MG63 (cell line): ENCODE results near the gene XBP1. TPM values are rescaled to one million over a fixed set of nuclear protein-coding genes. Genes with fewer than 3 reads are reported as not detected.
A peak's percentile ranks its signal among the peaks of the same experiment; 100 is the strongest.
"Not testable (repeated sequence)": the region's sequence is repeated elsewhere in the genome, so short reads cannot be mapped to it uniquely, and the experiment has no call there.

Experiments
- DNase-seq: peaks from one replicate; pipeline ENCODE4 v3.0.0-alpha.2; 2020
- H3K27me3 ChIP-seq: fragments of 250-450 bp; sonication (Bioruptor Pico); 2 replicates; pipeline ENCODE4 v1.5.1; 2020; ENCODE audit warnings: mild to moderate bottlenecking, moderate library complexity
- H3K36me3 ChIP-seq: fragments of 250-450 bp; sonication (Bioruptor Pico); 2 replicates; pipeline ENCODE4 v1.5.1; 2020; ENCODE audit warnings: mild to moderate bottlenecking, moderate library complexity
- H3K4me3 ChIP-seq: fragments of 250-450 bp; sonication (Bioruptor Pico); 2 replicates; pipeline ENCODE4 v1.5.1; 2020; ENCODE audit warnings: mild to moderate bottlenecking, moderate library complexity
- H3K9me3 ChIP-seq: fragments of 250-450 bp; sonication (Bioruptor Pico); 2 replicates; pipeline ENCODE4 v1.5.1; 2020; ENCODE audit warnings: mild to moderate bottlenecking, moderate library complexity
- total RNA-seq: library from RNA; depleted of rRNA; stranded (reverse); fragments of >200 nt; shearing (Covaris generic); gene quantifications from 2 replicates; pipeline ENCODE4 v1.2.3, GENCODE V29; 2014; ENCODE audit warnings: low replicate concordance; rRNA removed

Gene XBP1
- total RNA-seq: 222 and 245 TPM in 2 replicates

DNA sequence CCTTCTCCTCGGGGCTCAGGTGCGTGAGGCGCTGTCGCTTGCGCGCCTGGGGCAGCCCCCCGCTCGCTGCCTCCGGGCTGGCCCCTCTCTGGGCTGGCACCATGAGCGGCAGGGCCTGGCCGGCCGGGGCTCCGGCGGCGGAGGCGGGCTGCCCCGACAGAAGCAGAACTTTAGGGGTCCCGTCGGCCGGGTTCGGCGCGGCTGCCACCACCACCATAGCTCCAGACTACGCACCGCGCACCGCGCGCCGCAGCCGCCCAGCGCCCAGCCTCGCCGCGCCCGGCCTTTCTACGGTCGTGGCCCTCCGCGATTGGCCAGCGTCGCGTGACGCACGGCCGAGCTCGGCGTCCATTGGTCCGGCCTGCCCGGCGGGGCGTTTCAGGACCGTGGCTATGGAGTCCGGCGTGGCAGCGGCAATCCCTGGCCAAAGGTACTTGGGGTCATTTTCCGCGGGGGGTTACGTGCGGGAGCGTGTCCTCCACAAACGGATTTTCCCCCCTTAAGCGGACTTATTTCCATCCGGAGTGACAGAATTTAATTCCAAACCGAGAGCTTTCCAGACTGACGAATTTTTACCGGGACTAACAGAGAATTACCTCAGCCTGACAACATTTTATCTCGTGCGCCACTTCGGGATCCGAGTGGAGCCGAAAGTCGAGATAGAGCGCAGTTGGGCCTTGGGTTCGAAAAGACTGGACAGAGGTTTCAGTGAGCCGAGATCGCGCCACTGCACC lies at the start of gene XBP1:
TSS of gene XBP1 (minus strand) at position 262 of the 734 bp plus-strand sequence.
- no peaks in the 10 kb centered on the region for H3K27me3 ChIP-seq
- no peaks in the 10 kb centered on the region for H3K9me3 ChIP-seq
- peaks cover 45% of the 10 kb centered on the region for H3K36me3 ChIP-seq
- DNase-seq: peak; percentile 94
- peak within 1 kb of the TSS; percentile 90 for H3K4me3 ChIP-seq

DNA sequence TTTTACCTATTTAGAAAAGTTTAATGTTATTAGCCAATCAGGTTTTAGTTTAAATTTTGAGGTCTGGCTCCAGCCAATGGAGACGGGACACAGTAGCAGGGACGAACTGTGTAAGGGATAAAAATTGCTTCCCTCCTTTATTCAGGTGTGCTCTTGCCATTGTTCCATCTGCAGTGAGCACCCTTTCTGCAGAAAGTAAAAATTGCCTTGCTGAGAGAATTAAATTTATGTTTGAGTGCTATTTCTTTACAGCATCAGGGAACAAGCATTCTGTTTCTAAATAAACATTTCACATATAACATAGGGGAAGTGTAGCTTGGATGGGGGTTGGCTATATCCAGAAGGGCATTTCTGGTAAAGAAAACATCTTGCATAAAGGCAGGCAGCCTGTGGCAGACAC lies 46.6 kb upstream of the XBP1 start:
- no peaks in the 10 kb centered on the region for H3K27me3 ChIP-seq
- H3K4me3 ChIP-seq: no peak overlapping the region

DNA sequence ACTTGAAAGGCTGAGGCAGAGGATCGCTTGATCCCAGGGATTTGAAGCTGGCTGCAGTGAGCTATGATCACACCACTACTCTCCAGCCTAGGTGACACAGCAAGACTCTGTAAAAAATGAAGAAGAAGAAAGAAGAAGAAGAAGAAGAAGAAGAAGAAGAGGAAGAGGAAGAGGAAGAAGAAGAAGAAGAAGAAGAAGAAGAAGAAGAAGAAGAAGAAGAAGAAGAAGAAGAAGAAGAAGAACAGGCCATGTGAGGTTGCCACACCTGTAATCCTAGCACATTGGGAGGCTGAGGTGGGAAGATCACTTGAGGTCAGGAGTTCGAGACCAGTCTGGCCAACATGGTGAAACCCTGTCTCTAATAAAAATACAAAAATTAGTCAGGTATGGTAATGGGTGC lies 43.9 kb upstream of the XBP1 start:
- DNase-seq, H3K36me3 ChIP-seq, H3K9me3 ChIP-seq, H3K4me3 ChIP-seq, H3K27me3 ChIP-seq: not testable (repeated sequence)

More for the DNA sequence above, 46.6 kb upstream of the XBP1 start:
- DNase-seq: no peak
- Histone ChIP-seq H3K9me3 (no peaks in the 10 kb centered on the region; the same call in 1 of the 2 replicates), H3K36me3 (no peaks in the 10 kb centered on the region)

DNA sequence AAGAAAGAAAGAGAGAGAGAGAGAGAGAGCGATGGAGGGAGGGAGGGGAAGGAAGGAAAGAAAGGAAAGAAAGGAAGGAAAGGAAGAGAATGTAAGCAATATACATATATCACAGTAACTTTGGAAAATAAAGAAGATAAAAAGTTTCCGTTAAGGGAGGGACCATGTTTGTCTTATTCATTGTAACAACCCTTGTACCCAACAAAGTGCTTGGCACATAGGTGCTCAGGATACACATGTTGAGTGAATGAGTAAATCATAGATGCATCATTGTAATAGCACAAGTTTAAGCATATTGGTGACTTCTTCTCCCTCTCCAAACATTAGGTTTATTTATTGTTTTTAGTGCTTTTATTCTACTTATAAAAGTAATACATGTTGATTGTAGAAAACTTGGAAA lies 43.3 kb upstream of the XBP1 start:
- Histone ChIP-seq H3K27me3 (no peaks in the 10 kb centered on the region), H3K4me3 (no peak overlapping the region), H3K36me3 (no peaks in the 10 kb centered on the region), H3K9me3 (no peaks in the 10 kb centered on the region; the same call in 1 of the 2 replicates)
- DNase-seq: no peak

DNA sequence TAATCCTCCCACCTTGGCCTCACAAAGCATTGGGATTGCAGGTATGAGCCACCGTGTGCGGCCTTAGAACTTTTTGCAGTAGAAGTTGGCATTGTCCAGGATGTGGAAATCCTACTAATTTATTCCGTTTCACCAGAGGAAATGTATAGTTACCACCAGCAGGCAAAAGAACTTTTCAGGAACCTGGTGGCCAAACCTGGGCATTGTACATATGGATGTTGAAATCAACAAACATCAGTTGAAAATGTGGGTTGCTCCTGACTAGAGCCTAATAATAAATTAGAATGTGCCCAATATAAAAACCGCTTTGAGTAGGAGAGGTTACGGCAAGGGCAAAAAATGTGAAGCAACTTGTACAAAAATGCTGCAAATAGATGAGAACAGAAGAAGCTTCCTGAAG lies 40.7 kb upstream of the XBP1 start:
- H3K4me3 ChIP-seq: no peak overlapping the region
- H3K9me3 ChIP-seq: no peaks in the 10 kb centered on the region
- no peaks in the 10 kb centered on the region for H3K27me3 ChIP-seq
- no peaks in the 10 kb centered on the region for H3K36me3 ChIP-seq
- DNase-seq: no peak

DNA sequence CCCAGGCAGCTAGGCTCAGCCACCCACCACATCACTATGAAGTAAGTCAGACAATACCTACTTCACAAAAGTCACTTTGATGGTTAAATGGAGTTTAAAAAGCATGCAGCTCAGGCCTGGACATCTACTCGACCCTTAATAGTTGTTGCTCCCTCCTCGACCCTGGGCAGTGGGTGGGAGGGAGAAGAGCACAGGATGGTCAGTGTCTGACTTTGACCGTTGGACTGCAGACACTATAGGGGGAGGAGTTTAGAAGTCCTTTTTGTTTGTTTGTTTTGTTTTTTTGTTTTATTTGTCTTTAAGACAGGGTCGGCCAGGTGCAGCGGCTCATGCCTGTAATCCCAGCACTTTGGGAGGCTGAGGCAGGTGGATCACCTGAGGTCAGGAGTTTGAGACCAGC lies 38.6 kb upstream of the XBP1 start:
- Histone ChIP-seq H3K9me3 (no peaks in the 10 kb centered on the region), H3K4me3 (no peak overlapping the region), H3K27me3 (no peaks in the 10 kb centered on the region), H3K36me3 (no peaks in the 10 kb centered on the region)
- no peak for DNase-seq

DNA sequence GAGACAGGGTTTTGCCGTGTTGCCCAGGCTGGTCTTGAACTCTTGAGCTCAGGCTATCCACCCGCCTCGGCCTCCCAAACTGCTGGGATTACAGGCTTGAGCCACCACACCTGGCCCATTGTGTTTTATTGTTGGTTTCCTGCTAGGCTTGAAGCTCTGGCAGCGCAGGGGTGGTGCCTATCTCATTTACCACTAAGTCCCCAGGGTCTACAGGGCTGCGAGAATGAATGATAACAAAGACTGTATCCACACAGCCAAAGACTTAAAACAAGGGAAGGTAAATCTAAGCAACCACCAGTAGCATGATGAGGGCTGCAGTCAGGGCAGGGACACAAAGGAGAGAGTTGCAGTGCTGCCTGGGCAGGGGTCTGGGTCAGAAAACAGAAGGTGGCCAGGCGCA lies 37.3 kb upstream of the XBP1 start:
- H3K27me3 ChIP-seq: no peaks in the 10 kb centered on the region
- no peak for DNase-seq
- no peaks in the 10 kb centered on the region for H3K36me3 ChIP-seq
- no peak overlapping the region for H3K4me3 ChIP-seq
- H3K9me3 ChIP-seq: no peaks in the 10 kb centered on the region

DNA sequence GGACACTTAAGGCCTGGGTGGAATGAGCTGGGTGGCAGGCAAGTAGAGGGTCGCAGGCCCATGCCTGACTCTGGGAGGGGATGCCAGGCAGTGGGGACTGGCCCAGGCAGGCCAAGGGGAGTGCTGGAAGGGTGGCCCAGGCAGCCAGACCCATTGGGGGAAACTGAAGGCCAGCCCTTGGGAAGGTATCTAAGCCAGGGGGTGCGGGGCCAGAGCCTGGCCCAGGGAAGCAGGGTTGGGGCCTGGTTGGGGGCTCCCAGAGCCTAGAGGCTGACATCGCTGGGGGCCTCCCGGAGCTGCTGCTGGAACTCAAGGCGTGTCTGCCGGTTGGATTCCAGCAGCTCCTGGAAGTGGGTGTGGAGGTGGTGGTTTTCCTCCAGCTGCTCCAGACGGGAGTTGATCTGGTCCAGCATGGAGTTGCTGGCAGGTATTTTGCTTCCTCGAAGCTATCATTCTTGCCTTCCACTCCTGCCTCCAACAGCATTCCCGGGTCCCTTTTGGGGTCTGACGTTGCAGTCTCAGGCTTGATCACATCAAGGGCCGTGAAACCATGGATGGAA lies 35.3 kb upstream of the XBP1 start:
- H3K36me3 ChIP-seq: no peaks in the 10 kb centered on the region
- no peak overlapping the region for H3K4me3 ChIP-seq
- no peaks in the 10 kb centered on the region for H3K27me3 ChIP-seq
- no peak for DNase-seq
- H3K9me3 ChIP-seq: no peaks in the 10 kb centered on the region

DNA sequence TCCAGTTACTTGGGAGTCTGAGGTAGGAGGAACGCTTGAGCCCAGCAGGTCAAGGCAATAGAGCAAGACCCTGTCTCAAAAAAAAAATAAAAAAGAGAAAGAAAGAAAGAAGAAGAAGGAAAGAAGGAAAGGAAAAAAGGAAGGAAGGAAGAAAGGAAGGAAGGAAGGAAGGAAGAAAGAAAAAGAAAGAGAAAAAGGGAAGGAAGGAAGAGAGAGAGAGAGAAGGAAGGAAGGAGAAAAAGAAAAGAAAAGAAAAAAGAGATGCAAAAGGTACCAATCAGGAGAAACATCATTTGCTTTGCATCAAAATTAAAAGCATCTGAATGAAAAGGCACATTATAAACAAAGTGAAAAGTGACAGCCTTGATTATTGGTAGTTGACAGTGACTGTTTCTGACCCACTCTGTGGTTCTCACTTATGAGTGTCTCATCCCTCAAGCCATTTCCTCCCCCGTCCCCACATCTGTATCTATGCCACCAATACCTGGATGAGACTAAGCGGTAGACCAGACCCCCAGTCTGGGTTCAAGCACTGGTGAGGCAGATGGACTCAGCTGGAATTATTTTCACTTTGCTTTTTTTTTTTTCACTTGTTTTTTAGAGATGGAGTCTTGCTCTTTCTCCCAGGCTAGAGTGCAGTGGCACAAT lies 33.0 kb upstream of the XBP1 start:
- H3K4me3 ChIP-seq: no peak overlapping the region
- no peak for DNase-seq
- H3K27me3 ChIP-seq: no peaks in the 10 kb centered on the region
- H3K9me3 ChIP-seq: no peaks in the 10 kb centered on the region
- H3K36me3 ChIP-seq: no peaks in the 10 kb centered on the region

DNA sequence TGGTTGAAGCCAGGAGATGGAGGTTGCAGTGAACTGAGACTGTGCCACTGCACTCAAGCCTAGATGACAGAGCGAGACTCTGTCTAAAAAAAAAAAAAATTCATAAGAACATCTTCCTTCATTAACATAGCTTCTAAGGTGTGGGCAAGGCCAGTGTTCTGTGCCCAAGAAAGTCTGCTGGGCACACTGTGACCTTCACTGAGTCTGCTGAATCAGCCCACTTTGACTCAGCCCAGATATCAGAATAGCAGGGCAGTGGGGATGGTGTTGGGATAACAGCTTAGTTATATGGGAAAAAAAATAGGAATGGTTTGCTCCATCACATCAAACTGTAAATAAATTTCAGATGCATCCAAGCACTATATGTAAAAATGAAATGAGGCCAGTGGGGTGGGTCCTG lies 32.4 kb upstream of the XBP1 start:
- Histone ChIP-seq H3K36me3 (no peaks in the 10 kb centered on the region), H3K9me3 (no peaks in the 10 kb centered on the region), H3K27me3 (no peaks in the 10 kb centered on the region), H3K4me3 (no peak overlapping the region)
- DNase-seq: no peak

DNA sequence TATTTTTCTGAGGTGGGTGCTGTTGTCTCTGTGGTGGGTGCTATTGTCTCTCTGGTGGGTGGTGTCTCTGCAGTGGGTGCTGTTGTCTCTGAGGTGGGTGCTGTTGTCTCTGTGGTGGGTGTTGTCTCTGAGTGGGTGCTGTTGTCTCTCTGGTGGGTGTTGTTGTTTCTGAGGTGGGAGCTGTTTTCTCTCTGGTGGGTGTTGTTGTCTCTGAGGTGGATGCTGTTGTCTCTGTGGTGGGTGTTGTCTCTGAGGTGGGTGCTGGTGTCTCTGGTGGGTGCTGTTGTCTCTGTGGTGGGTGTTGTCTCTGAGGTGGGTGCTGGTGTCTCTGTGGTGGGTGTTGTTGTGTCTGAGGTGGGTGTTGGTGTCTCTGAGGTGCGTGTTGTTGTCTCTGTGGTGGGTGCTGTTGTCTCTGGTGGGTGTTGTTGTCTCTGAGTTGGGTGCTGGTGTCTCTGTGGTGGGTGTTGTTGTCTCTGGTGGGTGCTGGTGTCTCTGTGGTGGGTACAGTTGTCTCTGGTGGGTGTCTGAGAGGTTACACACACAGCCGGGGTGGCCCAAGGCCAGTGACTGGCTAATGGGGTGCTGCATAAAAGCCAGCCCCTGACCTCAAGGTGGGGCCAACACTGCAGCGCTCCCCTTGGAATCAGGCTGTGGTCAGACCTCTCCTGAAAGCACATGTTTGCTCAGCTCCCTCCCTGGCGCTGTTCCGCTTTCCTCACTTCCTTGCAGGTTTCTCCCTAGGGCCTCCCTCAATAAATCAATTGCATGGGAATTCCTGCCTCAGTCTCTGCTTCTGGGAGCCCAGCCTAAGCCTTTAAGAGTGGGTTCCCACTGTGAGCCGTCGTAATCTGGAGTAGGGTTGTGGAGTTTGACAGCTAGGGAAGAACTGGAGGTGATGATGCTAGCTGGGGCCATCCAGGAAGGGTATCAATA lies 31.0 kb upstream of the XBP1 start:
- no peak overlapping the region for H3K4me3 ChIP-seq
- H3K9me3 ChIP-seq: no peaks in the 10 kb centered on the region
- H3K36me3 ChIP-seq: no peaks in the 10 kb centered on the region
- no peaks in the 10 kb centered on the region for H3K27me3 ChIP-seq
- no peak for DNase-seq

DNA sequence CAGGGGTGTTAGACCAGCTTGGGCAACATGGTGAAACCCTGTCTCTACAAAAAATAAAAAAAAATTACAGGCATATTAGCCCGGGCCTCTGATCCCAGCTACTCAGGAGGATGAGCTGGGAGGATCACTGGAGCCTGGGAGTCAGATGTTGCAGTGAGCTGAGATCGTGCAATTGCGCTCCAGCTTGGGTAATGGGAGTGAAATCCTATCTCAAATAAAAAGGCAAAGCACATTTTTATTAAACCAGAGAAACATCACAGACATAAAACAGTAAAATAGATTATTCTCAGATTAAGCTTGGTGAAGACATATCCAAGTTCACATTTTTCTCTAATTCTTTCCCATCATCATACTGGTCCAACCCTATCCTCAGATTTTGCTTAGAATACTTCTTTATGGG lies 30.1 kb upstream of the XBP1 start:
- no peaks in the 10 kb centered on the region for H3K9me3 ChIP-seq
- H3K36me3 ChIP-seq: no peaks in the 10 kb centered on the region
- H3K4me3 ChIP-seq: no peak overlapping the region
- no peaks in the 10 kb centered on the region for H3K27me3 ChIP-seq
- DNase-seq: no peak

DNA sequence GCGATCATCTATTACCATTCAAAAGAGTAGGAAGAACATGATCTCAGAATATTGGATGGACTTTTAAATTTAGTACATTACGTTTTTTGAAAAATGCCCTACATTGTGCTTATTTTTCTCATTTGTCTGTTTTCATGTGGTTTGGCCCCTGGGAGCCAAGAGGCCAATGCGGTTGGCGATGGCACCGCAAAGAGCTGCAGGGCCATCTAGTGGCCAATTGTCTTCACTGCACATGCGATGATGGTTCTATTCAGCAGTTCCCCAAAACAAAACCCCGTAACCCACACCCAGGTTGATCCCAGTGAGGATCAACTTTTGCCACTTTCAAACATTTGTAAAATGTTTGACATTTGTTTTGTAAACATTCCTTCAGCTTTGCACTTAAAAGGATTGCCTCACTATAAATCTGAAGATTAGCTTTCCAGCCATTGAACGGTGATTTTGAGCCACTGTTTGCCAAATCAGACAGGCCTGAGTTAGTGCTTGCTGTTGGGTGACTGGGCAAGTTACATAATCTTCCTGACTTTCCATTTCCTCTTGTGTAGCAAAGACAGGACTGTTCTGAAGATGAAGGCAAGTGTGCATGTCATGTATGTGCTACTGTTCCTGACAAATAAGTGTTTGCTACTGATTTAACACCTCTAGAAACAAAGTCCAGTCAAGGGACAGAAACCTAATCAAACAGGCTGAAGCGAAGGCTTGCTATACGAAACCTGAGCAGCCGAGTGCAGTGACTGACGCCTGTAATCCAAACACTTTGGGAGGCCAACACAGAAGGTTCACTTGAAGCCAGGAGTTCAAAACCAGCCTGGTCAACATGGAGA lies 29.2 kb upstream of the XBP1 start:
- H3K27me3 ChIP-seq: no peaks in the 10 kb centered on the region
- H3K4me3 ChIP-seq: no peak overlapping the region
- no peaks in the 10 kb centered on the region for H3K36me3 ChIP-seq
- no peaks in the 10 kb centered on the region for H3K9me3 ChIP-seq
- DNase-seq: peak; percentile 42

DNA sequence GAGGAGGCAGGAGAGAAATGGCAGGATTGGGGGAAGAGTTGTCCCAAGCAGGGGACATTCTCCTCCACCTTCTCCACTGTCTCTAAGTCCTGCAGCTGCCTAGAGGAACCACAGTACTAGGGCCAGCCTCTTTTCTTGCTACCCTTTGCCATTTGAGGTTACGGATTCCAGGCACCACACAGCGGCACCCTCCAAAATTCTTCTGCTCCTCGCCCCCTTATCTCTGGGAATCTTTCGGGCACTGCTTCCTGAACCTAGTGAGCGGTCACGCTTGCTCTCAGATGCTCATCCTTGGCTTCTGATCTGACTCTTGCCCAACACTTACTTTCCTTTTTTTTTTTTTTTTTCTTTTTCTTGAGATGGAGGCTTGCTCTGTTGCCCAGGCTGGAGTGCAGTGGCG lies 26.6 kb upstream of the XBP1 start:
- H3K27me3 ChIP-seq: no peaks in the 10 kb centered on the region
- H3K4me3 ChIP-seq: no peak overlapping the region
- no peaks in the 10 kb centered on the region for H3K9me3 ChIP-seq
- no peaks in the 10 kb centered on the region for H3K36me3 ChIP-seq
- no peak for DNase-seq

DNA sequence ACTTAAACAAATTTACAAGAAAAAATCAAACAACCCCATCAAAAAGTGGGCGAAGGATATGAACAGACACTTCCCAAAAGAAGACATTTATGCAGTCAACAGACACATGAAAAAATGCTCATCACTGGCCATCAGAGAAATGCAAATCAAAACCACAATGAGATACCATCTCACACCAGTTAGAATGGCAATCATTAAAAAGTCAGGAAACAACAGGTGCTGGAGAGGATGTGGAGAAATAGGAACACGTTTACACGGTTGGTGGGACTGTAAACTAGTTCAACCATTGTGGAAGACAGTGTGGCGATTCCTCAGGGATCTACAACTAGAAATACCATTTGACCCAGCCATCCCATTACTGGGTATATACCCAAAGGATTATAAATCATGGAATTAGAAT lies 26.1 kb upstream of the XBP1 start:
- H3K27me3 ChIP-seq, H3K9me3 ChIP-seq, H3K4me3 ChIP-seq, DNase-seq, H3K36me3 ChIP-seq: not testable (repeated sequence)

DNA sequence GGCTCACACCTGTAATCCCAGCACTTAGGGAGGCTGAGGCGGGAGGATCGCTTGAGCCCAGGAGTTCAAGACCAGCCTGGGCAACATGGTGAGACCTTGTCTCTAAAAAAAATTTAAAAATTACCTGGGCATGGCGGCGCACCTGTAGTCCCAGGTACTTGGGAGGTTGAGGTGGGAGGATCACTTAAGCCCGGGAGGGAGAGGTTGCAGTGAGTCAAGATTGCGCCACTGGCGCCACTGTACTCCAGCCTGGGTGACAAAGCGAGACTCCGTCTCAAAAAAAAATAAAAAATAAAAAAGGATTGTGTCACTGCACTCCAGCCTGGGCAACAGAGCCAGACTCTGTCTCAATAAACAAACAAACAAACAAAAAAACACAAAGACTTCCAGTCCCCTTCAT lies 24.1 kb upstream of the XBP1 start:
- not testable (repeated sequence) for DNase-seq

More for the DNA sequence above, 24.1 kb upstream of the XBP1 start:
- H3K27me3 ChIP-seq, H3K9me3 ChIP-seq, H3K4me3 ChIP-seq, H3K36me3 ChIP-seq: not testable (repeated sequence)
